RKO (cell line): ENCODE data around the gene TFE3.
A peak's percentile ranks its signal among the peaks of the same experiment; 100 is the strongest.

Source experiments
- DNase-seq: peaks from one replicate; pipeline ENCODE4 v3.0.0-alpha.2; 2016; ENCODE audit warnings: low spot score

TFE3 gene

DNA sequence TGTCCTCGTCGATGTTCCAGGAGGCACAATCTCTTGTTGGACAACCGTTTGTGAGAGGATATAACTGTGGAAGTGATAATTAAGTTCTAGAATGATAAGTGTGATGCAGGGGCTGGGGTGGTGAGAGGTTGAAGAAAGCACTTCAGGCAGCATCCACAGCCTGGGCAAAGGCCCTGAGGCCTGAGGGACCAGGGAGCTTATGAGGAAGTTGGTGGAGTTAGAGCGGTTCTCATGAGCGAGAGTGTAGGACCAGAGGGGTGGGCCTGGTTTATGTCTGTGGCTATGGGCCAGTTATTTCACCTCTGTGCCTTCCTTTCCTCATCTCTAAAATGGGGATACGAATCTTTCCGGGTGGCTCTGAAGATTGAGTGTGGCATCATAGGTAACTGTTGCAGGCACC lies 18.3 kb upstream of the TFE3 start:
- DNase-seq: no peak

DNA sequence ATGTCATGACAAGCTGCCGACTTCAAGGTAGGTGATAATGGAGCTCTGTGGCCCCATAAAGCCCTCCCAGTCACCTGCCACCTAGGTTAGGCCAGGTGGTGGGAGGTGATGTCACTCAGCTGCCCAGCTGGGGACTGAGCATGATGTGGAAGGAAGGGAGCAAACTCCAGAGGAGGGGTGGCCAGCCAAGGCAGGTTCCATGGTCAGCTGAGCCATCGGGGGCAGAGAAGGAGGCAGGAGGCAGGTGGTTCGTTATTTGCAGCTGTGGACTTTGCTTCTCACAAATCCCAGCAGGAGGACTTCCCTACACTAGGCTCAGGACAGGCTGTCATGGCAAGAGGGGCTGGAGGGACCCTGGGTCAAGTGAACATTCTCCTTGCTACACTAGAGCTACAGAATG lies 17.8 kb upstream of the TFE3 start:
- no peak for DNase-seq

DNA sequence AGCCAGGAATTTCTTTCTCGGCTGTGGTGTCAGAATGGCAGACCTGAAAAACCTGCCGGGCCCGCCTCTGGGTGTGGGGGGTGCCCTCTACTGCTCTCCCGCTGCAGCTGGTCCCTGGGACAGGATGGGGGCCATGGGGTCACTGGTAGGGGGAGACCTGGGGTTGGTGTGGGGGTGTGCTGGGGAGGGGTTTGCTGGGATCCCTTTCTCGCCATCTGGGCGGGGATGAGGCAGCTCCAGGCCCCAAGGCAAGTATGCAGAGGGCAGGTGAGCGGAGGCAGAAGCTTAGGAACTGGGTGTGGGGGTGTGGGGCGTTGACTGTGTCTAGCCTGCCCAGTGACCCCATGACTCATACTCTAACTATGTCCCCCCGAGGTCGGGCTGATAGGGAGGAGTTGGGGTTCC lies 16.5 kb upstream of the TFE3 start:
- DNase-seq: no peak

DNA sequence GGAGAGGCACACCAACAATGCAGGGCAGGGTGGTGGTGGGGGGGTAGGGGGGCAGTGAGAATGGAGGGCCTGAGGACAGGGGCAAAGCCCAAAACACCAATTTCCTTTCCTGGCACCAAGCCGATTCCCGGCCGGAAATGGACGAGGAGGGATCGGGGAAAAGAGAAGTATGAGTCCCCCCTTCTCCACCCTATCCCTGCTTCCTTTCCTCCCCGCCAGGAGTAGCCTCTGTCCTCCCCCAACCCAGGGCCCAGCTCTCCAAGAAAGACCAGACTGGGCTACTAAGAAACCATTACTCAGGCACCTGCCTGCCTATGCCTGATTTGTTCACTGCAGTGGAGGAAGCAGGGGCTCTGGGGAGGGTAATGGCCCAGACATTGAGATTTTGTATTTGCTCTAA lies 16.0 kb upstream of the TFE3 start:
- DNase-seq: no peak

DNA sequence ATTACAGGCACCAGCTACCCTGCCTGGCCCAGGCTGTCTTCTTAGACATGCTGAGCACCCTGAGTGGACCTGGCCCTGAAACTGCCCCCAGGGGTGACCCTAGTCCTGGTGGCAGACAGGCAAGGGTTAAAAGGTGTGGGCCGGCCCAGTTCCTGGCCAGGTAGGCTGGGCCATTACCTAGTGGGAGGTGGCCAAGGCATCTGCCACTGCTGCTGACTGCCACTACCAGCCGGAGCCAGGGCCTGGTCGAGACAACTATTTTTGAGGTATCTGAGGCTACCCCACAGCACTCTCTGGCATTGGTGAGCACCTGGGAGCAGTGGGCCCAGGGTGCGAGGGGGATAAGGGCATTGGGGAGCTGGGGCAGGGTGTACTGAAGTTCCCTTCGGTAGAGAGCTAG lies 15.6 kb upstream of the TFE3 start, which contains the start of gene CCDC120:
TSS of gene CCDC120 (plus strand) at position 206 of the 400 bp plus-strand sequence. CDS start 3,043 bp downstream, outside the sequence.
- DNase-seq: no peak

DNA sequence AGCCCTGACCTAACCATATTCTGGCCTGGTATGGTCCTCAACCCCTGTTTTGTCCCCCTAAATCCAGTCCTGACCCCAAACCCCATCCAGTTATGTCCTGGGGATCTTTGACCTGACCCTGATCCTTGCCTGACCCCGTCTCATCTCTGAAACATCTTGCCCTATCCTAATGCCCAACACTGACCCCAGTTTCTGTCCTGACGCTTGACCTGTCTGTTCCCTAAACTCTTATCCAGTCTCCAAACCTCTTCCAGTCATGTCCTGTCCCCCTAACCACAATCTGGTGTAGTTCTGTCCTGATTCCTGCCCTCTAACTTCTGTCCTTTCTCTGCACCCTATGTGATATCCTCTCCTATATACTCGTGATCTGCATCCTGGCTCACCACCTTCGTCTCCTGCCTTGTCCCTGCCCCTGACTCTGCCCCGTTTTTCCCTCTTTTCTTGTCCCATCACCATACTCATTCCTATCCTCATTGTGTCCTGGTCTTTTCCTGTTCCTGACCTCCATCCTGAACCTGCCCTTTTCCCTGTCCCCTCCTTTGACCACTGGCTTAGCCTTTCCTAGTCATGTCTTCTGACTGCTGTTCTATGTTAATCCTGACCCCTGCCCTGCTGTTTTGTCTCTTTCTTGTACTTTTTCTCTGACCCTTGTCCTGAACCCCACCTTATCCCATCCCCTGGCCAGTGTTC lies 11.1 kb upstream of the TFE3 start:
- no peak for DNase-seq

DNA sequence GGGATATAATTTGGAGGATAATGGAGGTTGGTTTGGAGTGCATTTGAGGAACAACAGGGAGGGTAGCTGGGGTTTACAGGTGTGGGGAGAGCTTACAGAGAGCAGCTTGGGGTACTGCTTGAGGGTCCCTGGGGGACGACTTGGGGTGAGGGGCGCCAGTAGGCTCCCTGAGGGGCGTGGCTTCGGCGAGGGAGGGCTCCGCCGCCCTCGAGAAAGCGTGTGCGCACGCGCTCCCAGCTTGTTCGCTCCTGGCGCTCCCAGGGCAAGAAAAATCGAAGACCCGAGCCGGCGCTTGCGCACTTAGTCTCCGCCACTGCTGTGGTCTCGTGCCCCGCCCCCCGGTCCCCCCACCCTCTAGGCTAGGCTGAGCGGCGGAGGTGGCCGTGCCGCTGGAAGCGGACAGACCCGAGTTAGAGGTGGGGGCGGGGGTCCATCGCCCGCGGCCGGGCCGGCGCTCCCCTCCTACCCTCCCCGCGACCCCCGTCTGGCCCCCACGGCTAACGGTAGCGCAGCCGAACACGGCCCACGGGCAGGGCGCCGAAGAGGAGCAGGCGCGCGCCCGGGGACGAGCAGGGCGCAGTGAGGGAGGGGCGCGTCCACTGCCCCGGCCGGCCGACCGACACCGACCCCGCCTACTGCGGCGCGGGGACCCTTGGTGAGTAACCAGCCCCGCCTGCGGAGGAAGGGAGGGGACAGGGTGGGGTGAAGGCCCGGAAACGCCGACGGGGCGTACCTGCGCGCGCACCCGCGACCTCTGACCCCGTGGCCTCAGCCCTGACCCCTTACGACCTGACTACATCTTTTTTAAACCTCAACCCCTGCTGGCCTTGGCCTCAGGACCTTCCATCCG lies 10.3 kb upstream of the TFE3 start:
- DNase-seq: no peak

DNA sequence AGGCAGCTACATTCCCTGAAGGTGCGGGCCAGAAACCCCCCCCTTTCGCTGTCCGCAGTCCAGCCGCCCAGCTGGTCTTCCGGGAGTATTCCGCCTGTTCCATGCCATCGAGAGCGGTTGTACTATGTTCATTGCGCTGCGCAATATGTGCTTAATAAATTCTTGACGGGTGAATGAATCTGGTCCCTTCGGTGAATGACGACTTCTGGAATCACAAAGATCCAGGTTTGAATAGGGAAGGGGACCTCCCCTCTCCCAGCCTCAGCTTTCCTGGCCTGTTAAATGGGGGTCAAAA lies 777 bp upstream of the TFE3 start:
- no peak for DNase-seq

DNA sequence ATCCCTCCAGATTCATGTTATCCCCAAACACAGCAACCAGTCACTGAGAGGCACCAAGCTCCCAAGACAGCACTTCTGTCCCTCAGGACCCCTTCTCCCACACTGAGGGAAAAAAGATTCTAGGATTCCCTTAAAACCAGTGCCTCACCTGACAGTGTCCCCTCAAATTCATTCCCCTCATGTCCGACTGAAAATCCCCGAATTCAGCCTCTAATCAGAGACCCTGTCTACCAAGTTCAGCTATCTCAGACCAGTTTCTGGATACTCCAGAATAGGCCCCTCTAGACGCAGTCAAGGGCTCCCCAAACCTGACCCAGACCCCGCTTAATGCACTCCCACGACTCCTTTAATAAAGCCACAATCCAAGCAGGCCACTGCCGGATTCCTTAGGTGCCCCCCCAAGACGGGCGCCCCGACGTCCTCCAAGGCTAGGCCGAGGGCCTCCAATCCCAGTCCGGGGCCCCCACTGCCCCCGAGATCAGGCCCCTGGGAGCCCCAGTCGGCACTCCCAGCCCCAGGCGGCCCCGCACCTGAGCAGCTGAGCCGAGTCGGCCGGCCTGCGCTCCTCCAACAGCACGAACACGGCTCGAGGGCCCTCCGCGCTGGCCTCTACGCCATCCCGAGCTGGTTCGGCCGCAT lies 457 bp downstream of the TFE3 start:
- peak; percentile 15 for DNase-seq

DNA sequence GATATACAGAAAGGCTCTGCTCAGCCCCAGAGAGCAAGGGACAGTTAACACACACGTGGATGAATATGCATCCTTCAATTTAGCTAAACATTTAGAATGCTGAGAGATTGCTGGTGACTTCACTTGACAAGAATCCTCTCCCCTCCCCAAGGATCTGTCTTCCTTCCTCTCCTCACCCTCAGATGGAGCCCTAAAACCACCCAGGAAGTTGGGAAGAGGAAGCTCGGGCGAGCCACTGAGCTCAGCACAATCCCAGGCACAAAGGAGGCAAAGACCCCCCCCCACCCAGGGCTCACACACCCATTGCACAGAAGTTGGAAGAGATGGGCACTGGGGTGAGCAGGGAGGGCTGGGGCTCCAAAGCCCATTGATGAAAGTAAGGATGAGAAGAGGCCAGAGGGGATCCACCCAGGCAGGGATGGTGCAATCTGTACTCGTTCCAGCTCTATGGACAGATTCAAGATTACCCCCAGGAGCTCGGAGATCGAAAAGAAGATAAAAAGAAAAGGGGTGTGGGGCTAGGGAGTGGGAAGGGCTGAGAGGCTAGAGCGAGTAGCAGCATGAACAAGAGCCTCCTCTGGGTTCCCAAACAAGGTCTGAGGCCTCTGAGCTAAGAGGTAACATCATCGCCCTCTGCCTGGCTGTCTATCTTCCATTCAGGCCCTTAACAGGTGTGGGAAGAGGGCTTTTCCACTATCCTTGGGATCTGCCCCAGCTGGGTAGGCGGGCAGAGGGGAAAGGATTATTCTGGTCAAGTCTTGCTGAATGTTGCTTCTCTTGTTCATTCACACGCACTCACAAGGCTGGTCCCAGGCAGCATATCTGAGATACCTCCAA lies 1.2 kb downstream of the TFE3 start:
- peak; percentile 79 for DNase-seq

DNA sequence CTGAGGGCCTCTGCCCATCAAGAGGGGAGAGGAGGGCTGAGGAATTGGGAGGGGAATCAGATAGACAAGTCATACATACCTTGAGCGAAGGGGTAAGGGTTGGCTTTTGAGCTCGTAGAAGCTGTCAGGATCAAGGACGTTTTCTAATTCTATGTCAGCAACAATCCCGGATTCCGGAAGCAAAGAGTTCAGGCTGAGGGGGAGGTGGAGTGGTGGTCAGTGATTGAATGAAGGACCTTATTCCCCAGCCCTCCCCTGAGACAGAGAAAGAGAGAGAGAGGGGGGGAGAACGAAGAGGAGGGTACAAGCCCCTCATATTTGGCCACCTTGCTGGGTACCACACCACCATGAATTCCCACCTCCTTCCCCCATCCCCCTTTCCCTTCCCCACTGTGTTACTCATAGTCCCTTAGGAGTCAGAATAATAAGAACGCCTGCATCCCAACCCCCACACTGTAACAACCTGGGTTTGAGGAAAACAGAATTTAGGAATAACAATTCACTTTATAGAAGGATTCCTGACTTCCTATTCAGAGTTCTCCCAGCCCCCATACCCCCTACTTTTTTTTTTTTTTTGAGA lies 2.7 kb downstream of the TFE3 start:
- peak; percentile 59 for DNase-seq

DNA sequence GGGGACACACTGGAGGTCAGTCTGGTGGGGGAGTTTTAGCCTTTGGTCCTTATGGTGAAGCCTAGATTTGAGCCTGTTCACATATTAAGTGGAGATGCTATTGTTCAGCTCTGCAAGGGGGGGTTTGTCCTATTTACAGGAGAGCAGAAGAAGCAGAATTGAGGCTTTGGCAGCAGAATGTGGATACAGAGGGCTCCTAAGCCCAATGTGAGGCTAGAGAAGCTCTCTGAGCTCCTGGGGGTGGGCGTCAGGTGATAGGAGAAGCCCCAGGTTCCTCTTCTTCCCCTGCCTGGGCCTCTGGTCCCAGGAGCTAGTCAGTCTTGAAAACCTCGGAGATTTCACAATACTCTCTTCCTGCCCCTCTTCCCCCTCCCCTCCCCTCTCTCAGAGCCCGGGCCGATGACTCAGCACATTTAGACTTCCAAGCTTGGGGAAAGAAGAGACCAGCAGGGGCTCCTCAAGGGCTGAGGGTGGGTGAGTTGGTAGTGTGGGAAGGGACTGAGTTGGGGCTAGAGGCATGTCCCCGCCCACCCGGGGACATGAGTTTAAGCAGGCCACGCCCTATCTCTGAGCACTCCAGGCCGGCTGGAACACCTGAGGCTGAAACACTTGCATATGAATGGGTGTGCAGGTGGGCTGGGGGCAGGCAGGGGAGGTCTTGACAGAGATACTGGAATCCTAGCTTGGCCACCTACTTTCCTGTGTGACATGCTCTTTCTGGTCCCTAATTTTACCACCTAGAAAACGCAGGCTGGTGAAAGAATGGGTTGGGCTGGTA lies 3.4 kb downstream of the TFE3 start:
- peak; percentile 91 for DNase-seq

DNA sequence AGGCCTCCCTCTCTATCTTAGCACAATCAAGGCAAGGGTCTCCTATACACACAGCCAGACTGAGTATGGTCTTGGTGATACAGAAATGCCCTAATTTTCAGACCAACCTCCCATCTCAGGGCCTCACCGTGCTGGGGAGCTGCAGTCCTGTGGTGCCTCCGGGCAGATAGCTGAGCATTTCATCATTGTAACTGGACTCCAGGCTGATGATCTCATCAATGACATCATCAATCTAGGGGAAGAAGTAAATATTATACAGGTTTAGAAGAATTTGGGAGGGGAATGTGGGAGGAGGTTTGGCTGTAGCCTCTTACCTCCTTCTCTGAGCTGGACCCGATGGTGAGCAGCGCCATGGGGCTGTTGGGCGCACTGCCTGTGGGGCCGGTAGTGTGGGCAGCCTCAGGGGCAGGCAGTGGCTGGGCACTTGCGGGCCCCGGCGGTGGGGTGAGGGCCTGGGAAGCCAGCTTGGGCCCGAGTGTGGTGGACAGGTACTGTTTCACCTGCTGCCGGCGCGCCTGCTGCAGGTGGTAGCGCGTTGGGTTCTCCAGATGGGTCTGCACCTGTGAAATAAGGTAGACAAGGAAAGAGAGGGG lies 5.2 kb downstream of the TFE3 start:
- peak; percentile 56 for DNase-seq

DNA sequence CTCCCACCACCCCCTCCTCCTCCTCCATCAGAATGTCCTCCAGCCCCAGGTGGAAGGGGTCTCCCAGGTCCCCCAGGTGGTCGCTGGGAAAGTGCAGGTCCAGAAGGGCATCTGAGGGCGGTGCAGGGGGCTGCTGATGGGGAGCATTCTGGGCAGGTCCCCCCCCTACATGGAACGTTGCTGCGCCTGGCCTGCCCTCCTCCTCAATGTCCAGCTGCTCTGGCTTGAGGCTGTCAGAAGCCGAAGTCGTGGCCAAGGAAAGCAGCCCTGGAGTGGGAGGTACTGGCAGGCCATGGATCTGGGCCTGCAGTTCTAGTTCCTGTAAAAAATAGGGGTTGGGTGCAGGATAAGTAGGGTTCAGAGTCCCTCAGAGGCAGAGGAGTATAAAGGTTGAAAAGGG lies 12.9 kb downstream of the TFE3 start:
- no peak for DNase-seq

DNA sequence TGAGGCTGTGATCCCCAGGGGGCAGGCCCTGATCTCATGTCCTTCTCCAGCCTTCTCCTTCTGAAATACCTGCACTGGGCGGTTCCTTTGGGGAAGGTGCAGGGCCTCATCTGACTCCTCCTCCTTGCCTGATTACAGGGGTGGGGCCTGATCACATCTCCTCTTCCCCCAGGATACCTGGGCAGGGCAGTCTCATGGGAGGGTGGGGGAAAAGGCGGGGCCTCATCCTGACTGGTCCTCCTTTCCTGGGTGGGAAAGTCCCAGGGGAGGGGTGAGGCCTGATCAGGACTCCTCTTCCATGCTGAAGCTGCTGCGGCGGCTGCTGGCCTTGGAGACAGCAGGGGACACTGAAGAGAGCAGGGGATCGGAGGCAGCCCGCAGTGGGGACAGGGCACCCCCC lies 13.3 kb downstream of the TFE3 start:
- no peak for DNase-seq

DNA sequence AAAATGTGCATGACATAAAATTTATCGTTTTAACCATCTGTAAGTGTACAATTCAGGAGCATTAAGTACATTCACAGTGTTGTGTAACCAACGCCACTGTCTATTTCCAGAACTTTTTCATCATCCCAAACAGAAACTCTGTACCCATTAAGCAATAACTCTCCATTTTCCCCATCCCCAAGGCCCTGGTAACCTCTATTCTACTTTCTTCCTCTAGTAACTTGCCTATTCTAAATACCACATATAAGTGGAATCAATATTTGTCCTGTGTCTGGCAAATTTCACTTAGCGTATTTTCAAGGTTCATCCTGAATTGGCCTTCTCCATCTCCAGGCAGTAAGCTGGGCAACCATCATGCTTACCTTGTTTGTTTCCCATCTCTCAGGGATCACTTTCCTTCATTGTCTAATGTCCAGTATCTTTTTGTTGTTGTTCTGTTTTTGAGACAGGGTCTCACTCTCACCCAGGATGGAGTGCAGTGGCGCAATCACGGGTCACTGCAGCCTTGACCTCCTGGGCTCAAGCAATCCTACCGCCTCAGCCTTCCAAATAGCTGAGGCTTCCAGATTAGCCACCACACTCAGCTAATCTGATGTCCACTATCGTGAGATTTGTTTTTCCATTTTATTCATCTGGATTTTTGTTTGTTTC lies 23.4 kb downstream of the TFE3 start:
- DNase-seq: no peak

DNA sequence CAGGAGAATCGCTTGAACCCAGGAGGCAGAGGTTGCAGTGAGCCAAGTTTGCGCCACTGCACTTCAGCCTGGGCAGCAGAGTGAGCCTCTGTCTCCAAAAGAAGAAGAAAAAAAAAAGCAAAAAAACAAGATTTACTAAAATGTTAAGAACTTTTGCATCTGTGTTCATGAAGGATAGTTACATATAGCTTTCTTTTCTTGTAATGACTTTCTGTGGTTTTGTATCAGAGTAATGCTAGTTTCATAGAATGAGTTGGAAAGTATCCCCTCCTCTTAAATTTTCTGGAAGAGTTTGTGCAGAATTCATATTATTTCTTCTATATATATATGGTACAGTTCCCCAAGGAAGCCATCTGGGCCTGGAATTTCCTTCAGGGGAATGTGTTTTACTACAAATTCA lies 24.1 kb downstream of the TFE3 start:
- DNase-seq: no peak

DNA sequence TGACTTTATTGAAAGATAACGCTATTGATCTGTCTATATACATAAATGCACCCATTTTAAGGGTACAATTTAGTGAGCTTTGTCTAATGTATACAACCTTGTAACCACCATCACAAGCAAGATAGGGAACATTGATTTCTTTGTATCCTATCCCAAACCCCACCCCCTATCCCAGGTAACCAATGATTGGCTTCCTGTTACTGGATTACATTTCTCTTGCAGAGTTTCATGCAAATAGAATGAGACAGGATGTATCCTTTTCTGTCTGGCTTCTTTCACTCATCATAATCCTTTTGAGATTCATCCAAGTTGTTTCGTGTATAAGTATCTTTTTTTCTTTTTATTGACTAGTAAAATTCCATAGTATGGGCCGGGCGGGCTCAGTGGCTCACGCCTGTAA lies 39.5 kb downstream of the TFE3 start:
- DNase-seq: no peak

DNA sequence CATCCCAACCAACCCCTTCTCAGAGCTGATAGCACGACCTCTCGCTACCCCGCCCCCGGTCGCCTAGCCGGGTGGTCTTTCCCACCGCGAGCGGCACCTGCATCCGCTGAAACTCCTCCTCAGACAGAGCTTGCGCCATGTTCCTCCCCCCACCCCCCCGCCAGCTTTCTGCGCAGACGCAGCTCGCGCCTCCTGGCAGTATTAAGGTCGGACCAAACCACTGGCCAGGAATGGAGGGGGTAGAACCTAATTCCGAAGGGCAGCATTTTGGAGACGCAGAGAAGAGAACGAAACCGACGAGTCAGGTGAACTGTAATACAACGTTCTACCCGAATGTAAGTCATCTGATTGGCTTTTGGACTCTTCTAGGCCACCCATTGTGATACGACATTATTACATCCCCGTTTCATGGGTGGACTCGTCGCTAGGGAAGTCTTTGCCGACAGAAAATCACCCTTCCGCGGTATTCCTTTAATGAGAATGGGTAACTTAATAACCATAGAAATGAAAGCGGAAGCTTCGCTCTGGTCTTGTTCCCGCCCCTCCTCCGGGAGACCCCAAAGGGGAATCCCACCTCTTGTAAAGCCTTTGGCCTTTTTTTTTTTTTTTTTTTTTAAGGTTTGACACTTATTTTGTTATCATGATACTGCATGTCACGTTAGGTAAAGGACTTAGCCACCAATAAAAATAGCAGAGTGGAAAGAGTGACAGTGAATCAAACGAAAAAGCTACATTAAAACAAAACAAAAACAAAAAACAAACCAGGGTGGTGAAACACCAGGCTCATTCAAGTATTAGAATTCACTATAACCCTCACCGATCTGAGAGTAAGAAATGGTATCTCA lies 40.8 kb downstream of the TFE3 start, which contains the start of gene GRIPAP1:
TSS of gene GRIPAP1 (minus strand) at position 174 of the 845 bp plus-strand sequence. CDS start at position 139, 35 bp downstream.
- DNase-seq: peak; percentile 87
